ENCODE results near the gene DNASE1L3.

Gene DNASE1L3

DNA sequence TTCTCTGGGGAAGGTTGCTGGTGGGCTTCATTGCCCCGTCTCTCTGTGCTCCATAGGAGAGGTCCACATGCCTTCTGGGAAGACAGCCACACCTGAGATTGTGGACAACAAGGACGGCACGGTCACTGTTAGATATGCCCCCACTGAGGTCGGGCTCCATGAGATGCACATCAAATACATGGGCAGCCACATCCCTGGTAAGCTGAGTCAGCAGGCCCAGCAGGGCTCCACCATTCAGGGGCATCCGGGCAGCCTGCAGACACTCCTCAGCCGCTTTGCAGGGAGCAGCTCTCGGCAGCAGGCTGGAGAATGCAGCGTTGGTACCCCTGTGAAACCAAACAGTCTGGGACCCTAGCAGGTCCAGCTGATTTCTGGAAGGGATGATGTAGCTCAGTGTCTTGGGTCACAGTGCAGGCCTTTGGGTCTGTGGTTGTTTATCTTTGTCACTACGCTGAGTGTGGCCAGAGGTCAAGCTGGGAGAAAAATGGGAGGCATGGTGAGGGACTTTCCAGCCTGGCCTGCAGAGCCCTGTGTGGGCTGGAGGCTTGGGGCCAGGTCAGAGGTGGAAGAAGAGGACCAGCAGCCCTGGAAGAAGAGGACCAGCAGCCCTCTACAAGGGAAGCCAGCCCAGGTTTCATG lies 67.2 kb downstream of the DNASE1L3 start:
- peak; percentile 20 for DNase-seq (ENCODE audit: low spot score)
- TF ChIP-seq, protein P1, sequence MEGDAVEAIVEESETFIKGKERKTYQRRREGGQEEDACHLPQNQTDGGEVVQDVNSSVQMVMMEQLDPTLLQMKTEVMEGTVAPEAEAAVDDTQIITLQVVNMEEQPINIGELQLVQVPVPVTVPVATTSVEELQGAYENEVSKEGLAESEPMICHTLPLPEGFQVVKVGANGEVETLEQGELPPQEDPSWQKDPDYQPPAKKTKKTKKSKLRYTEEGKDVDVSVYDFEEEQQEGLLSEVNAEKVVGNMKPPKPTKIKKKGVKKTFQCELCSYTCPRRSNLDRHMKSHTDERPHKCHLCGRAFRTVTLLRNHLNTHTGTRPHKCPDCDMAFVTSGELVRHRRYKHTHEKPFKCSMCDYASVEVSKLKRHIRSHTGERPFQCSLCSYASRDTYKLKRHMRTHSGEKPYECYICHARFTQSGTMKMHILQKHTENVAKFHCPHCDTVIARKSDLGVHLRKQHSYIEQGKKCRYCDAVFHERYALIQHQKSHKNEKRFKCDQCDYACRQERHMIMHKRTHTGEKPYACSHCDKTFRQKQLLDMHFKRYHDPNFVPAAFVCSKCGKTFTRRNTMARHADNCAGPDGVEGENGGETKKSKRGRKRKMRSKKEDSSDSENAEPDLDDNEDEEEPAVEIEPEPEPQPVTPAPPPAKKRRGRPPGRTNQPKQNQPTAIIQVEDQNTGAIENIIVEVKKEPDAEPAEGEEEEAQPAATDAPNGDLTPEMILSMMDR (IDR thresholded peaks at IDR 0.05; ENCODE audit: extremely low read depth, missing control alignments): no peak

Data from GM20000 (cell line).